ENCODE measurements around the gene STAU1.
"Not testable (repeated sequence)": the region's sequence is repeated elsewhere in the genome, so short reads cannot be mapped to it uniquely, and the experiment has no call there.

Gene STAU1

DNA sequence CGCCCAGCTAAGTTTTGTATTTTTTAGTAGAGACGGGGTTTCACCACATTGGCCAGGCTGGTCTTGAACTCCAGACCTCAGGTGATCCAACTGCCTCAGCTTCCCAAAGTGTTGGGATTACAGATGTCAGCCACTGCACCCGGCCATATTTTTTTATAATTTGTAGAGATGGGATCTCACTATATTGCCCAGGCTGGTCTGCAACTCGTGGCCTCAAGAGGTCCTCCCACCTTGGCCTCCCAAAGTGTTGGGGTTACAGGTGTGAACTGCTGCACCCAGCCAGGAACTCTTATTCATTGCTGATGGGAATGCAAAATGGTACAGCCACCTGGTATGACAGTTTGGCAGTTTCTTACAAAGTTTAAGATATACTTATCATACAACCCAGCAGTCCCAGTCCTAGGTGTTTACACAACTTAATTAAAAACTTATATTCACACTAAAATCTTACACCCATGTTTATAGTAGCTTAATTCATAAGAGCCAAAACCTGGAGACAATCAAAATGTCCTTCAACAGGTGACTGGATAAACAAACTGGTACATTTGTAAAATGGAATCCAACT is 11.7 kb upstream of the STAU1 start:
- no peak for DNase-seq

DNA sequence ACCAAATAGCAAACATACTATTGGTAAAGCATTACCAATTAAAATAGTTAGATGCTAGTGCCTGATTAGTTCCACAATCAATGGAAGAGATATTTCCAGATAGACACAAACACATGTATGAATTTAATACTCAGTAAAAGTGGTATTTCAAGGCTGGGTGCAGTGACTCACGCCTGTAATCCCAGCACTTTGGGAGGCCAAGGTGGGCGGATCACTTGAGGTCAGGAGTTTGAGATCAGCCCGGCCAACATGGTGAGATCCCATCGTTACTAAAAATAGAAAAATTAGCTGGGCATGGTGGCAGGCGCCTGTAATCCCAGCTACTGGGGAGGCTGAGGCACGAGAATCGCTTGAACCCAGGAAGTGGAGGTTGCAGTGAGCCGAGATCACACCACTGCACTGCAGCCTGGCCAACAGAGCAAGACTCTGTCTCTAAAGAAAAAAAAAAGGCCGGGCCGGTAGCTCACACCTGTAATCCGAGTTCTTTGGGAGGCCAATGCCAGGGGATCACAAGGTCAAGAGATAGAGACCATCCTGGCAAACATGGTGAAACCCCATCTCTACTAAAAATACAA is 4.9 kb upstream of the STAU1 start:
- DNase-seq = not testable (repeated sequence)

DNA sequence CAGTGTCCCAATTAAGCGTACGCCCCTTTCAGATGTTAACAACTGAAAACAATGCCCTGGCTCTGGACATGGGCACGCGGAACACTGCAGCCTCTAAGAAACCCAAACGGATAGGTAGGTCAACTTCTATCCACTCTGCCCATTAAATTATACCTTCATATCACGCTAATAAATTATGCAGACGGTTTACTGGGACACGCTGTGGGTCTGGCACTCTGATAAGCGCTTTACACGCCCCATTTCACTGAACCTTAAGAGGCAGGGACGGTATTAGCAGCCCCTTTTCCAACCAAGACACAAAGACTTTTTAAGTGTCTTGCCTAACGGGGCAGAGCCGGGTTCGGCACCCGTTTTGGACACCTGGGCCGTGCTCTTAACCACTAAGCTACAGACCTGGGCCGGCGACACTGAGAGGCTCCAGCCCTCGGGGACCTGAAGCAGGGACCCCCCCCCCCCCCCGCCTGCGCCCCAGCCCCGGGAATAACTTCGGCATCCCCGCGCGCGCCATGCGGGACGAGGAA is 744 bp downstream of the STAU1 start:
- DNase-seq = peak in 1 of 2 donors; percentile 15

DNA sequence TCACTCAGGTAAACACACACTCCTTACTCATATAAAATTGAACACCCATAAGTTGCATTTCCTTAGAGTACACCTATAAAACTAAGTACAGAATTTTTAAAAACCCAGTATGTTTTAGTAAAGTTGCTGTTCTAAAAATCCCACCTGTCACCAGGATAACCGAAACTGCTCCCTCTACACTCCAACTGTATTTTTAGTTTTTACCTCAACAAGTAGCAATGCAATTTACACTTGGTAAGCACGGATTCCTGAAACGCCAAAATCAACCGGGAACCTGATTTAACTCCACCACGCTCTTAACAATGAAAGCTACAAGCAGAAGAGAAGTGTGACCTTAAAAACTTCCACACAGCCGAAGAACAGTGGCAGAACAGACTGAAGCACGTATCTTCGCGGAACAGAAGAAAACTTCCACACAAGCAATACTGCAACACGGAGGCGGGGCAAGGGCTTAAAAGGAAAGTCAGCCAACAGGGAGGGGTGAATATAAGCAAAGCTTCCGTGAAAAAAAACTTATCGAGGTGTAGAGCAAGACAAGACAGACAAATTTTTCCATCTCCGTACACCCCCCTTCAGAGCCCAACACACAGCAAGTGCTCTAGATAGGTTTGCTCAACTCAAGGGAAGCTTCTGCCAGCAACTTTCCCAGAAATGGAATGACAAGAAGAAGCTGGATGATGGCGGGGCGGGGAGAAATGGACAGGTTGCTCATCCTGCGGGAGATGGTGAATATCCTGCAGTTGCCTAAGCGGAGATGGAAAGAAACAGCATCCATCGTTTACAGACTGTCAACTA is 1.4 kb downstream of the STAU1 start:
- peak; percentile 64 to 80 for DNase-seq

DNA sequence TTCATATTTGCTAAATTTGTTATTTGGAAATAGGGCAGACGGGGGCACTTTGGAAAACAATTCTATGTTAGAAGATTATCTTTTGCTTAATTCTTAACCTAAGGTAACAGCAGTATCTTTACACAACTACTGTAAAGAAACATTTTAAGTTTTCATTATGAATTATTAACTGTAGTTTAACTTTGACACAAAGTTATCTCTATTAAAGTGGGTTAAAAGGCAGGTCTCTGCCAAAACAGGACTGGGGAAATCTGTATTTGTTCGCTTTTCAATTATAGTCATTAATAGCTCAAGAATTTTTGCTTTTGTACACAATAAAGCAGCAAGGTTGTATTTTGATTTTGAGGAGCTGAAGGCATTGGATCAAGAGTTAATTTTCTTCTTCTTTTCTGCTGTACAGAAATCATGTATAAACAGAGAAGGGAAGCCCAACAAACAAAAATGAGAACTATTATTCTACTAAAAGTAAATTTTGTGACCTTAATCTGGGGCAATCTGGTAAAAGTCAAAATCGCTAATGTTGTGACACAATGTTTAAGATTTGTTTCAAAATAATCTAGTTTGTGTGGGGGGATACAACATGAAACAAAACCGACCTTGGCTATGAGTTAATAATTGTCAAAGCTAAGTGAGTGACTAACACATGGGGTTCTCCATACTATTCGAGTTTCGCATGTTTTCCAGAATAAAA is 2.9 kb downstream of the STAU1 start:
- DNase-seq = no peak

DNA sequence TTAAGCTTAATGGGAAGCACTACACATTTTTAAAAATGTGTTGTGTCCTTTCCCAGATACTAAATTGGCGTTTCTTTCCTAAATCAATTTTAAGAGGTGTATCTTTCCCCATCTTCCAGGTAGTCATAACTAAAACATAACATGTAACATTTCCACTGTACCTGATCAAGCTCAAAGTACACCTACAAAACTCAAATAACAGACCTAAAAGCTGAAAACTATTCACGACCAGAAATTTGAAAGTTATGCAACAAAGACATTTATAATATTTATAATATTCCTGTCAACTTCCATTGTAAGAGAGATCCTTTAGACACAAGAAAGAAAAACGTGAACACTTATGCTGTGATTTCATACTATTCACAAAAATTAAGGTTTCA is 3.5 kb downstream of the STAU1 start:
- no peak for DNase-seq

DNA sequence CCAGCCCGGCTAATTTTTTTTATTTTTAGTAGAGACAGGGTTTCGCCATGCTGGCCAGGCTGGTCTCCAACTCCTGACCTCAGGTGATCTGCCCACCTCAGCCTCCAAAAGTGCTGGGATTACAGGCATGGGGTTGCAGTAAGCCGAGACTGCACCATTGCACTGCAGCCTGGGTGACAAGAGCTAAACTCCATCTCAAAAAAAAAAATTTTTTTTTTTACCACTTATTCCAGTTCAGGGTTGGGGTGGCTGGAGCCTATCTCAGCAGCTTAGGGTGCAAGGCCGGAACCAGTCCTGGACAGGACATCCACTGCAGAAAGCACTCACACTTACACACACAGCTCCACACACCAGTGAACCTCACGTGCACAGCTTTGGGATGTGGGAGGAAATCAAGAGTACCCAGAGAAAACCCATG is 4.0 kb downstream of the STAU1 start:
- DNase-seq = not testable (repeated sequence)

DNA sequence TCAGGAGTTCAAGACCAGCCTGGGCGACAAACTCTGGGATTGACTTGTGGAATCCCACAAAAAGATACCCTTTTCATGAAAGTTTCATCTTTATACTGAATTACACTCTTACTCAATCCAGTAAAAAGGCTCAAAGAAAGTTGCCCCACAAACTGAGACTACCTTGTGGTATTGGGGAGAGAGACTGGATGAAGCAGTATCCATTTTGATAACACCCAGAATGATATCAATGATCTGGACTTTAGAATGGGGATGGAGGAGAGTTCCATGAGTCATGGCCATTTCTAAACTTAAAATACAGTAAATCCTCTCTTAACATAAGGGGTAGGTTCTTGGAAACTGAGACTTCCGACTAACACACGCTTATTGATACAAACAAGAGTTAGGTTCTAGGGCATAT is 4.7 kb downstream of the STAU1 start:
- DNase-seq = no peak

DNA sequence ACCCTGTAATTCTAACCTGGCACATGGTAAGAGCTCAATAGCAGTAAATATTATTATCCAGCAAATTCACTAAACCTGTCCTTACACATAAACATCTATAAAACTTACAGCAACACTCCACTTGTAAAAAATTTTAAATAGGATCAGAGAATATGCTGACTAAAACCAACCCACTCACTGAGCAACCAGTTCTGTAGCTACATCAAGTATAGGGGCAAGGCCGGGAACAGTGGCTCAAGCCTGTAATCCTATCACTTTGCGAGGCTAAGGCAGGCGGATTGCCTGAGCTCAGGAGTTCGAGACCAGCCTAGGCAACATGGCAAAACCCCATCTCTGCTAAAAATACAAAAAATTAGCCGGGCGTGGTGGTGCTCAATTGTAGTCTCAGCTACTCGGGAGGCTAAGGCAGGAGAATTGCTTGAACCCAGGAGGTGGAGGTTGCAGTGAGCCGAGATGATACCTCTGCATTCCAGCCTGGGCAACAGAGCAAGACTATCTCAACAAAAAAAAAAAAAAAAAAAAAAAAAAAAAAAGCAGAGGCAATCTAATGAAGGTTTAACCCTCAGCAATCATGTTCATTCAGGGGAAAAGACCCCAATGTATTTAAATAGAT is 6.8 kb downstream of the STAU1 start:
- no peak for DNase-seq

DNA sequence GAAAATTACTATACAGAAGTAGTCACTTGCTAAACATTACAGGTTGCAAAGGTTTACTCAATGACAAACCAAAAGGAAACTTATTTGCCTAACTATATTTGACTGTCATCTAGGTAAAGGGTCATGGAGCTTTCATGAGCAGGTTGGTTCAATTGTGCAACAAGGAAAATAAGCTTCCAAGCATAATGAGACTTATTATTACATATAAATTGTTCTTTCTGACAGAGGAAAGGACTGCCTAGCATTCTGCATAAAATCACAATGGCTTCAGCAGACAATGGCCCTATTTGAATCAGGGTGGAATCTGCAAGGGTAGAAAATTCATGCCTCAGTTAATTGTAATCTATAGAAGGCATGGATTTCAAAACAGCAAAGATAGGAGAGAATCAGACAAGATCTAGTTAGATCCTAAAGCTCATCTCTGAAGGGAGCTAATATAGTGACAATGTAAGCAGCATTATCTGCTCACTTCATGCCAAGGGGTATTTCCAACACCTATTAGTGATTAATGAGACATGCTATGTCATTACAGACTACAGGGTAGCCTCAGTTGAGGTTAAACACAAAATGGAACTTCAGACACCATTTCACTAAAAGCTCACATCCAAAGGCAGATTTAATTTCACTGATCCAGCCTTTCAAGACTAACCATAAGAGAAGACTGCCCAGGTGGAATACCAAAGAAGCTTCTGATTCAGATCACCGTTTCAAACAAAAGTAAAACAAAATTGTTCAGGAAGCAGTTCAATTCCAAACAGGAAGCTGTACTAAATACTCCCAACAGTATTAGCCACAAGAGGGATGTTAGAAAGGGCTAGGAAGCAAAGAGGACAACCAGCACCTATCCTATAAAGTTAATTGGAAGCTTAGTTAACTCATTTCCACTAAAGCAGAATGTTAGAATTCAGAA is 8.5 kb downstream of the STAU1 start:
- no peak for DNase-seq

DNA sequence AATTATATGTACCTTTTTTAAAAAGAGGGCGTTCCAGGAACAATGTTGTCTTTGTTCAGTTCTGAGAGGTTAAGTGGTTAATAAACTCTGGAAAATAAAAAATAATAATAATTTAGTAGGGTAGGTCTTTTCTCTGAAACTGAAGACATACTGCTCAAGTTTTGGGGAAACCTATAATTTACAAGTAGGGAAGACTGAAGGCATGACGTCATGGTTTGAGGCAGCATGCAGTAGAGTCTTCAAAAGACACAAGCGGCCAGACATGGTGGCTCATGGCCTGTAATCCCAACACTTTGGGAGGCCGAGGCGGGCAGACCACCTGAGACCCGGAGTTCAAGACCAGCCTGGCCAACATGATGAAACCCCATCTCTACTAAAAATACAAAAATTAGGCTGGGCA is 14.0 kb downstream of the STAU1 start:
- DNase-seq = no peak

DNA sequence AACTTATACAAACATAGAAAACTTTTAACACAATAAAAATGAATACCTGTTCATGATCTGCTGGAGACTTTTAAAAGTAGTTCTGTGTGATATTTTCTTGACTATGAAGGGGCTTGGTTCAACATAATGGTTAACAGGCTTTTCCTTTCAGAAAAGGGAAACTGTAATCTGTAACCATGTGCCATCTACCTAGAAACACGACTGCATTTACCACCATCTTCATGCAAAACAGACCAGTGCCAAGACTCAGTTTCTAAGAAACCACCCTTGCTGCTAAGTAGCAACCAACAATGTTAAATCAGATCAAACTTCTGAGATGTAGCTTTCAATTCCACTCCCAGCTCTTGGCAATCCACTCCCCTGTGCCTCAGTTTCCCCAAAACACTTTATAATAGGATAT is 15.7 kb downstream of the STAU1 start:
- no peak for DNase-seq

DNA sequence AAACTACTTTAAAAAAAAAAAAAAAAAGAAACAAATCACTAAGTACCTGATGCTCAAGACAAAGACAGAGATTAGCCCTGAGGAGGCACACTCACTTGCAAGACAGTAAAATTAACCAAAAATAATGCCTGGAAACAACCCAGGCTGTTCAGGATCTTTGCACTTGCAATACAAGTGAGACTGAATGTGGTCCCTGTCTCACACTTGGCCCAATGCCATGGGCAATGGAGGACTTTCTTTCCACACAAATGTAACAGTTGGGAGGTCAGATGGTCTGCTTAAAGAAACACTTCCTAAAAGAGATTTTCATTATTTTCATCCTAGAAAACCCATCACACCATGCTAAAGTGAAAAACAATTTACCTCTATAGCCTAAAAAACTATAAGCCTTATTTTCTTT is 16.2 kb downstream of the STAU1 start:
- no peak for DNase-seq

DNA sequence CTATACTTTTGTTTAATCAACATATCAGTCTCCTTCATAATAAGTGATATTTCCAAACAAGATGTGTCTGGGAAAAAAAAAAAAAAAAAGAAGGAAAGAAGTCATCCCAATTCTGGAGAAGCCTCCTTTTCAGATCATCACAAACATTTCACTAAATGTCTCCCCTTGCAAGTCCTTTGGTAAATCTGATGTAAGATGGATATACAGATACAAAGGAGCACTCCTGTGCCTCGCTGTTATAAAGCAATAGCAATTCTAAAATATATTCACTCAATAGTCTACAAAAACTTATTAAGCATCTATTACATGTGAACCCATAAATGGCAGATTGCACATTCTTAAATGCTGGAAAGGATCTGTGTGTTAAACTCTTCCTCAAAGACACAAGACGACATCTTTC is 17.4 kb downstream of the STAU1 start:
- no peak for DNase-seq

DNA sequence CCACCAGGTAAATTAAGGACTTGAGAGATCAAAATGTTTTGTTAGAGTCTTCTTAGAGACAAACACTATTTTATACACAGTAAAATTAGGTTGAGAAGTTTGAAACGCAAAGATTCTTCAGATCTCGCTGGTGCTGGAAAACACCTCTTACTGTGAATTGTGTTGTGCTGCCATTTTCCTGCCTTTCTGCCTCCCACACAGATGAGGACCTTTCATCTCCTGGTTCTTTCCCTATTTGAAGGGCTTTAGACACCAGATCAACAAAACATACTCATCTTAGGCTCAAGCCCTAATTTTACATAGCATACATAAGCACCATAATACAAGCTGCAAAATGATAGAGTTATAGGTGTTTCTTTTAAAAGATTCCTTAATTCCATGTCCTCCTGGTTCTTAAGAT is 18.6 kb downstream of the STAU1 start:
- no peak for DNase-seq

DNA sequence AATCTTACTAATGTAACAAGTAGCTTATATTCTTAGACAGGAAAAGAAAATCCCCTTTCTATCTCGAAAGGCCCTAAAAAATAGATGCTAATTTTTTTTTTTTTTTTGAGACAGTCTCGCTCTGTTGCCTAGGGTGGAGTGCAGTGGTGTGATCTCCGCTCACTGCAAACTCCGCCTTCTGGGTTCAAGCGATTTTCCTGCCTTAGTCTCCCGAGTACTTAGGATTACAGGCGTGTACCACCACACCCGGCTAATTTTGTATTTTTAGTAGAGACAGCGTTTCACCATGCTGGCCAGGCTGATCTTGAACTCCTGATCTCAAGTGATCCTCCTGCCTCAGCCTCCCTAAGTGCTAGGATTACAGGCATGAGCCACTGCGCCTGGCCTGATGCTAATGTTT is 19.3 kb downstream of the STAU1 start:
- not testable (repeated sequence) for DNase-seq

DNA sequence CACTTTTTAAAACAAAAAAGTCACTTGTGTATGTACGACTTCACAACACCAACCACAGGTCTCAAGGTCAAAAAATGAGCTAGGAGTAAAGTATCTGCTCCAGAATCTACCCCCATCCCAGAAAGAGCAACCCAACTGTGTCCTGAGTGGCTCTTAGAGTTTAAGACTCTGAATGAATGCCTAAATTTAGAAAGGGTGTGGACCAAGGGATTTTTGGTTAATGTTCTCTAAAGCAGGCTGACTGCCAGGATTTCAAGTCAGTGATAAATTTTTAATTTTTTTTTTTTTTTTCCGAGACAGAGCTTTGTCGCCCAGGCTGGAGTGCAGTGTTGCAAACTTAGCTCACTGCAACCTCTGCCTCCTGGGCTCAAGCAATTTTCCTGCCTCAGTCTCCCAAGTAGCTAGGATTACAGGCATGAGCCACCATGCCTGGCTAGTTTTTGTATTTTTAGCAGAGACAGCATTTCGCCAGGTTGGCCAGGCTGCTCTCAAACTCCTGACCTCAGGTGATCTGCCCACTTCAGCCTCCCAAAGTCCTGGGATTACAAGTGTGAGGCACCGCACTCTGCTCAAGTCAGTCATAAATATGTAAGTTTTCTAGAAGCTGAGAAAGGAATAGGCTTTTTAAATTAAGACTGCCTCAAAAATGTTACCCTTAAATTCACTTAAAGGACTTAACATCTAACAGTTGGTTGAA is 20.2 kb downstream of the STAU1 start:
- no peak for DNase-seq

DNA sequence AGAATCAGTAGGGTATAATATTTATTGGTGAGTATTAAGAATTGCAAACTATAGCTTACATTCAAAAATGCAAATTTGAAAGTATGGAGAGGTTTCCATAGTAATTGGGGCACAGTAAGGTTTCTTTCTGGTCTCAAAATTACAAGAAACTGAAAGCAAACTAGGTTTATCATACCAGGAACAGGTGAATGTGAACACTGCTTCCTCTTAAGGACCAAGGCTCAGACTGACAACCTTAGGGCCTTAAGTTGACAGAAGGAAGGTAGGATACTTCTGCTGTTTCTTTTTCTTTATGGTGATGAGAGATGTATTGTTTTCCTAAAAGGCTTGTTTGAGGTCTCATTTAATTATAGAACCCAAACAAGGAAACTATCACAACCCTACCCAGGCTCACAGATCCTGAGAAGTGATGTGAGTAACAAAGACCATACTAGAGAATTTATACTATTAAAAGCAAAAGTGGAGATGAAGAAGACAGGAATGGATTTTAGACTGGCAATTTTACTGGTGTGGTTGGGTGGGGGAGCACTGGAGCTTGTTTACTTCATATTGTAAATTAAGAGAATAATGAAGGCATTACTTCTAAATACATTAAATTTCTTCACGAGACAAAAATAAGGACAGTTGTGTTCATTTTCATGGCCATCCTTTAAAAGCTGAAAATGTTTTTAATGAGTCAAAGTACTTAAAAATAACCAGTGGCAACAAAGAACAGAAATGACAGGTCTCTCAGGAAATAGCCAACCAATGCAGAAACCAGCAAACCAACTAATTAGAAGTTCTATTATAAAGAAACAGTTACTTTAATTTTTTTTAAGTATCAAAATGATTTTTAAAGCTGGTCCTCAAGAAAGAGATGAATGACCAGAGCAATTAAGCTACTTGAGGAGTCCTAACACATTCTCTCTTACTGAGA is 21.3 kb downstream of the STAU1 start:
- peak in 1 of 2 donors; percentile 25 for DNase-seq

DNA sequence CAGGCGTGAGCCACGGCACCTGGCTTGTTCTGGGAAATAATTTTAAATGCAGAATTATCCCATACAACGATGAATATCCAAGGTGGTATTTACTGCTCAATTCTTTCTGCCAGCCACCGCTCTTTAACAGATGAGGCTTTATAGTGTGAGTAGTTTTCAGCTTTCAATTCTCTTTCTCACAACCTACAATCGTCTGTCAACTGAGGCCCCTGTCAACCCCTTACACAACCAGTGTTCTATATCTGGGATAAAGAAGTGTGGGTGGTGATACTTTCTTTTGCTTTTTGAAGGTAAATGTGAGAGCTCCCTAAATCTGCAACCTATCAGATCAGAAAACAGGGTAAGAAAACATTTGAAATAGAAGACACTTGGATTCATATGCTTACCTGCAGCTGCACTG is 22.5 kb downstream of the STAU1 start:
- no peak for DNase-seq

DNA sequence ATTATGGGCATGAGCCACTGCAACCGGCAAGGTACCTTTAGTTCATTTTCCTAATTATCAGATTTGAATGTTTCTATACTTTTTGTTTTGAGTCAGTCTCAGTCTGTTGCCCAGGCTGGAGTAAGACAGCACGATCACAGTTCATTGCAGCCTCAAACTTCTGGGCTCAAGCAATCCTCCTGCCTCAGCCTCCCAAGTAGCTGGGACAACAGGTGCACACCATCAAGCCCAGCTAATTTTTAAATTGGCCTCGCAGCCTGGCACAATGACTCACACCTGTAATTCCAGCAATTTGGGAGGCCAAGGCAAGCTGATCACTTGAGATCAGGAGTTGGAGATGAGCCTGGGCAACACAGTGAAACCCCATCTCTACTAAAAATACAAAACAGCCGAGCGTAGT is 24.4 kb downstream of the STAU1 start:
- DNase-seq = no peak
